Tibial artery (tissue), 4 donors: ENCODE results near the gene IGFL1.
A peak's percentile ranks its signal among the peaks of the same experiment; 100 is the strongest.
"Not testable (repeated sequence)": the region's sequence is repeated elsewhere in the genome, so short reads cannot be mapped to it uniquely, and the experiment has no call there.

Experiments
- DNase-seq, 2 donors: peaks; one replicate each; pipeline ENCODE4 v3.0.0-alpha.2; 2019
- H3K27ac ChIP-seq, 2 donors: fragments of 200-600 bp; sonication (generic) in 1 of 2; 1 replicate in 1 of 2; 2 replicates in 1 of 2; pipeline ENCODE4 v1.5.1; 2018 to 2019; ENCODE audit warnings: mild to moderate bottlenecking in 1 of 2
- H3K27me3 ChIP-seq, 2 donors: fragments of 200-600 bp; sonication (generic) in 1 of 2; one replicate each; pipeline versions ENCODE4 v1.5.1 to v1.6.0; 2016 to 2019
- H3K36me3 ChIP-seq, 3 donors: fragments of 200-600 bp; sonication (generic) in 2 of 3; one replicate each; pipeline ENCODE4 v1.5.1; 2016 to 2019; ENCODE audit warnings: mild to moderate bottlenecking in 2 of 3
- H3K4me1 ChIP-seq, 4 donors: fragments of 200-600 bp; sonication (generic) in 2 of 4; 1 replicate in 3 of 4; 2 replicates in 1 of 4; pipeline ENCODE4 v1.5.1; 2016 to 2019
- H3K4me3 ChIP-seq, 2 donors: fragments of 200-600 bp; sonication (generic) in 1 of 2; 1 replicate in 1 of 2; 2 replicates in 1 of 2; pipeline ENCODE4 v1.5.1; 2018 to 2019; ENCODE audit warnings: mild to moderate bottlenecking in 2 of 2
- H3K9me3 ChIP-seq, 3 donors: fragments of 200-600 bp; sonication (generic) in 1 of 3; one replicate each; pipeline ENCODE4 v1.5.1; 2016 to 2019
- intact Hi-C: fragments of 100-400 bp; cut with DNase I; formaldehyde crosslinking; loops from one replicate; pipeline ENCODE4 v1.15.0; 2023; ENCODE audit warnings: low total_unique reads
- TF ChIP-seq, protein P1 (sequence below), 2 experiments: fragments of 200-600 bp in 1 of 2; fragments of 450-650 bp in 1 of 2; IDR thresholded peaks; one replicate each; pipeline ENCODE4 v1.5.1; 2017 to 2019; ENCODE audit warnings: antibody characterized with exemption in 2 of 2, mild to moderate bottlenecking in 1 of 2, moderate library complexity in 1 of 2

The IGFL1 gene

DNA sequence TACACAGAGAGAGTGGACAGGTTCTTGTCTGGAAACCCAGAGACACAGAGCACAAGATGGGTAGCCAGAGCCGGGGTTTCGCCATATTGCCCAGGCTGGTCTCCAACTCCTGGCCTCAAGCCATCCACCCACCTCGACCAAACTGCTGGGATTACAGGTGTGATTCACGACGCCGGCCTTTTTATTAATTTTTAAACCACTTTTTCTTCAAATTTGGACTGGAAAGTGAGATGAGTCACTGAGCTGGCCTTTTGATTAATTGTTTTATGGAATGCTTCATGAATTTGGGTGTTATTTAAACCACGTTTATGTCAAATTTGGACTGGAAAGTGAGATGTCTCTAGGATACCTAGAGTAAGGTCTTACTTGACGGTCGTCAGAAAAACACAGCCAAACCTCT is 12.1 kb upstream of the IGFL1 start:
- peaks cover 0 to 12% (median 10%) of the 10 kb centered on the region in 4 donors for H3K4me1 ChIP-seq
- DNase-seq: no peak
- H3K27ac ChIP-seq: no peak overlapping the region
- H3K36me3 ChIP-seq: no peaks in the 10 kb centered on the region
- intact Hi-C loops: no loop called here
- no peaks in the 10 kb centered on the region for H3K9me3 ChIP-seq
- TF ChIP-seq, protein P1, sequence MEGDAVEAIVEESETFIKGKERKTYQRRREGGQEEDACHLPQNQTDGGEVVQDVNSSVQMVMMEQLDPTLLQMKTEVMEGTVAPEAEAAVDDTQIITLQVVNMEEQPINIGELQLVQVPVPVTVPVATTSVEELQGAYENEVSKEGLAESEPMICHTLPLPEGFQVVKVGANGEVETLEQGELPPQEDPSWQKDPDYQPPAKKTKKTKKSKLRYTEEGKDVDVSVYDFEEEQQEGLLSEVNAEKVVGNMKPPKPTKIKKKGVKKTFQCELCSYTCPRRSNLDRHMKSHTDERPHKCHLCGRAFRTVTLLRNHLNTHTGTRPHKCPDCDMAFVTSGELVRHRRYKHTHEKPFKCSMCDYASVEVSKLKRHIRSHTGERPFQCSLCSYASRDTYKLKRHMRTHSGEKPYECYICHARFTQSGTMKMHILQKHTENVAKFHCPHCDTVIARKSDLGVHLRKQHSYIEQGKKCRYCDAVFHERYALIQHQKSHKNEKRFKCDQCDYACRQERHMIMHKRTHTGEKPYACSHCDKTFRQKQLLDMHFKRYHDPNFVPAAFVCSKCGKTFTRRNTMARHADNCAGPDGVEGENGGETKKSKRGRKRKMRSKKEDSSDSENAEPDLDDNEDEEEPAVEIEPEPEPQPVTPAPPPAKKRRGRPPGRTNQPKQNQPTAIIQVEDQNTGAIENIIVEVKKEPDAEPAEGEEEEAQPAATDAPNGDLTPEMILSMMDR (IDR thresholded peaks at IDR 0.05): no peak
- H3K4me3 ChIP-seq: no peak overlapping the region
- peaks cover 0 to 23% of the 10 kb centered on the region in 2 donors for H3K27me3 ChIP-seq

- intact Hi-C loops: no loop called here
- no peaks in the 10 kb centered on the region for H3K36me3 ChIP-seq
- no peak overlapping the region for H3K4me3 ChIP-seq
- no peak for DNase-seq
- no peaks in the 10 kb centered on the region for H3K9me3 ChIP-seq
- peaks cover 0 to 25% of the 10 kb centered on the region in 2 donors for H3K27me3 ChIP-seq
- no peak overlapping the region for H3K27ac ChIP-seq
- H3K4me1 ChIP-seq: peaks cover 0 to 15% (median 11%) of the 10 kb centered on the region in 4 donors
- TF ChIP-seq, protein P1 (IDR thresholded peaks at IDR 0.05): no peak
Observed at GRCh38 chr19:46218160-46218559, 11.4 kb upstream of the IGFL1 start.

GRCh38 chr19:46220038-46220615 is 9.4 kb upstream of the IGFL1 start:
- no peaks in the 10 kb centered on the region for H3K36me3 ChIP-seq
- intact Hi-C loops: no loop called here
- no peaks in the 10 kb centered on the region for H3K9me3 ChIP-seq
- H3K27me3 ChIP-seq: peaks cover 0 to 31% of the 10 kb centered on the region in 2 donors
- H3K27ac ChIP-seq: no peak overlapping the region
- TF ChIP-seq, protein P1 (IDR thresholded peaks at IDR 0.05): no peak
- no peak overlapping the region for H3K4me3 ChIP-seq
- DNase-seq: no peak
- H3K4me1 ChIP-seq: peaks cover 0 to 15% (median 11%) of the 10 kb centered on the region in 4 donors

DNA sequence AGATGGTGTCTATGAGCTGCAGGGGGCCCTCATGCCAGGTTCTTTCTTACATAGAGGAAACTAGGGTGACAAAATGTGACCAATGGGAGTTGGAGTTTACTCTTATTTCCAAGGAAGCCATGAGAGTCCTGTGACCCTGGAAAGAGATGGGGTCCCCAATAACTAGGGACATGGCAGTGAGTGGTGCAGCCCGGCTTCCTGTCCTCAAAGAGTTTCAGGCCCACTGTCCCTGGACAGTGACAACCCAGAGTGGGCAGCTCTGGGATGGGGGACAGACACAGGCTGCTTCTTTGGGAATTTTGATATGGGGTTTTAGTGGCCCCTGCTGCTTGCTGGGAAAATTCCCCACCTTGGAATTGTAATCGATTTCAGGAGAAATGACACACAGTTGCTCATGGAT is 8.4 kb upstream of the IGFL1 start:
- TF ChIP-seq, protein P1 (IDR thresholded peaks at IDR 0.05): no peak
- intact Hi-C loops: no loop called here
- Histone ChIP-seq H3K27ac (no peak overlapping the region), H3K9me3 (no peaks in the 10 kb centered on the region), H3K27me3 (peaks cover 0 to 41% of the 10 kb centered on the region in 2 donors), H3K36me3 (no peaks in the 10 kb centered on the region), H3K4me3 (no peak overlapping the region), H3K4me1 (peaks cover 0 to 17% (median 12%) of the 10 kb centered on the region in 4 donors)
- no peak for DNase-seq

- Histone ChIP-seq H3K4me3 (no peak overlapping the region), H3K27ac (no peak overlapping the region), H3K27me3 (peaks cover 0 to 46% of the 10 kb centered on the region in 2 donors), H3K9me3 (no peaks in the 10 kb centered on the region), H3K4me1 (peaks cover 0 to 24% (median 12%) of the 10 kb centered on the region in 4 donors), H3K36me3 (no peaks in the 10 kb centered on the region)
- TF ChIP-seq, protein P1 (IDR thresholded peaks at IDR 0.05): no peak
- intact Hi-C loops: no loop called here
- DNase-seq: peak; percentile 30 to 82
Observed at GRCh38 chr19:46221981-46222610, 7.4 kb upstream of the IGFL1 start.

GRCh38 chr19:46223787-46224186 is 5.8 kb upstream of the IGFL1 start:
- H3K36me3 ChIP-seq, intact Hi-C loops, H3K4me3 ChIP-seq, DNase-seq, H3K9me3 ChIP-seq, H3K27ac ChIP-seq: not testable (repeated sequence)
- peaks cover 0 to 24% (median 12%) of the 10 kb centered on the region in 4 donors for H3K4me1 ChIP-seq
- H3K27me3 ChIP-seq: peaks cover 0 to 39% of the 10 kb centered on the region in 2 donors
